PC-3 (cell line): ENCODE measurements around the gene VCX.

Source experiments
- CTCF ChIP-seq: fragments of 300-600 bp; sonication (generic); conservative IDR thresholded peaks from 2 replicates; pipeline ENCODE4 v1.5.1; 2017; ENCODE audit warnings: antibody characterized with exemption, low read depth, mild to moderate bottlenecking, low read length
- EZH2phosphoT487 ChIP-seq: fragments of 300-600 bp; sonication (generic); IDR thresholded peaks from 2 replicates; pipeline ENCODE4 v1.6.1; 2018; ENCODE audit warnings: mild to moderate bottlenecking, antibody characterized with exemption, low read length, borderline replicate concordance

GRCh38 chrX:7889680-7890079 is 46.7 kb downstream of the VCX start:
- TF ChIP-seq CTCF: no peak
- no peak for TF ChIP-seq EZH2phosphoT487
